Loucy (cell line): Measurements from ENCODE around the gene ASXL1.
"Not testable (repeated sequence)": the region's sequence is repeated elsewhere in the genome, so short reads cannot be mapped to it uniquely, and the experiment has no call there.

ENCODE experiments used
- H2AFZ ChIP-seq: fragments of 200-600 bp; sonication (generic); 2 replicates; pipeline ENCODE4 v1.6.0; 2016; ENCODE audit warnings: antibody characterized with exemption, mild to moderate bottlenecking, low read length, moderate library complexity
- H3F3A ChIP-seq: fragments of 200-600 bp; 2 replicates; pipeline ENCODE4 v1.6.0; 2016; ENCODE audit warnings: antibody characterized with exemption, low read depth, mild to moderate bottlenecking
- H3K27me3 ChIP-seq: fragments of 200-600 bp; sonication (generic); 2 replicates; pipeline ENCODE4 v1.6.1; 2014; ENCODE audit warnings: low read length, mild to moderate bottlenecking; ENCODE audit not compliant: insufficient read depth, poor library complexity, severe bottlenecking
- H3K36me3 ChIP-seq: fragments of 200-600 bp; sonication (generic); 2 replicates; pipeline ENCODE4 v1.6.1; 2016; ENCODE audit warnings: low read length; ENCODE audit not compliant: insufficient read depth
- H3K4me1 ChIP-seq: fragments of 200-600 bp; sonication (generic); 2 replicates; pipeline ENCODE4 v1.5.1; 2014; ENCODE audit warnings: low read length, mild to moderate bottlenecking; ENCODE audit not compliant: insufficient read depth, poor library complexity, severe bottlenecking
- H3K4me2 ChIP-seq: fragments of 200-600 bp; sonication (generic); 2 replicates; pipeline ENCODE4 v1.6.0; 2014; ENCODE audit warnings: antibody characterized with exemption, low read length, low read depth, mild to moderate bottlenecking; ENCODE audit not compliant: poor library complexity, severe bottlenecking
- H3K4me3 ChIP-seq: fragments of 200-600 bp; sonication (generic); 2 replicates; pipeline ENCODE4 v1.5.1; 2014; ENCODE audit warnings: low read length, mild to moderate bottlenecking, mixed read lengths; ENCODE audit not compliant: poor library complexity, severe bottlenecking
- H3K79me2 ChIP-seq: fragments of 200-600 bp; sonication (generic); 2 replicates; pipeline ENCODE4 v1.6.1; 2014; ENCODE audit warnings: low read length; ENCODE audit not compliant: insufficient read depth
- H3K9ac ChIP-seq: fragments of 200-600 bp; sonication (generic); 2 replicates; pipeline ENCODE4 v1.6.0; 2014; ENCODE audit warnings: mild to moderate bottlenecking, low read depth, low read length, moderate library complexity; ENCODE audit not compliant: poor library complexity, severe bottlenecking
- H3K9me2 ChIP-seq: fragments of 200-600 bp; sonication (generic); replicated peaks from 2 replicates; pipeline ENCODE4 v1.6.1; 2016; ENCODE audit warnings: low read depth, low read length, mixed read lengths
- H3K9me3 ChIP-seq: fragments of 200-600 bp; sonication (generic); 2 replicates; pipeline ENCODE4 v1.6.1; 2014; ENCODE audit warnings: mild to moderate bottlenecking, antibody characterized with exemption, low read length, low read depth; ENCODE audit not compliant: insufficient read depth
- H4K20me1 ChIP-seq: fragments of 200-600 bp; sonication (generic); 2 replicates; pipeline ENCODE4 v1.6.0; 2014; ENCODE audit warnings: antibody characterized with exemption, low read length, mild to moderate bottlenecking; ENCODE audit not compliant: insufficient read depth, poor library complexity, severe bottlenecking
- EZH2phosphoT487 ChIP-seq: fragments of 200-600 bp; IDR thresholded peaks from 2 replicates; pipeline ENCODE4 v1.6.1; 2018; ENCODE audit warnings: antibody characterized with exemption, mild to moderate bottlenecking, moderate library complexity, borderline replicate concordance
- TF ChIP-seq, protein P1 (sequence below): fragments of 200-600 bp; sonication (generic); conservative IDR thresholded peaks from 2 replicates; pipeline ENCODE4 v1.5.1; 2014; ENCODE audit warnings: mild to moderate bottlenecking, antibody characterized with exemption, low read length

The ASXL1 gene

DNA sequence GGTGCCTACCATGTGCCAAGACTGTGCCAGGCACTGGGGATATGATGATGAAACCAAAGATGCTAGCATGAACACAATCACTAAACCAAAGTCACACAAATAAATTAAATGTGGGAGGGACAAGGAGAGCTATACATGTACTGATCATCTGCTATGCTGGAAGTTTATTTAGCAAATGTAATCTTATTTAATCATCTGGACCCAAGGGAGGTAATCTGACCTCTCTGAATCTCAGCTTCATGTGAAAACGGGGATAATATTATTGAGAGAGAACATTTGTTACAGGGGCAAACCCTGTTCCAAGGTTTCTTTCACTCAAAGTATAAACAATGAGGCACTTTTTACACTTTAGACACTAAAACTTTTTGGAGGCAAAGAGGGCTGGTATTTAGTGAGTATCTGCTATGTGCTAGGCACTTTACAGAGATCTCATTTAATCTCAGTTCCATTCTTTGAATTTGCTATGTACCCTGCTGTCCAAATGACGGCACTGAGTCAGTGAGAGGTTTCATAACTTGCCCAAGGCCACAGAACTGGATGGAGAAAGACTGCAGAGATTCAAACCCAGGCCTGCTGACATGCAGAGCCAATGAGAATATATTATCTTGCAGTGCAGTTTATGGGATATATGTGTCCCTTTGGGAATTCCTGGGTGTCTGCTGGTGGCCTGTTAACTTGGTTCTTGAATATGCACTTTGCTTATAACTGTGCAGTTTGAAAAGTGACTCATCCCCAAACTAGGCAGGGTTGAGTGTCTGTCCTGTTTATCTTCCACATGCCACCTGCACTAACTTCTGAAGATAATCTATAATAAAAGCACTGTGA lies 3.3 kb upstream of the ASXL1 start:
- no peaks in the 10 kb centered on the region for H3K9me2 ChIP-seq
- H3K36me3 ChIP-seq, result no peaks in the 10 kb centered on the region
- peaks cover 8% of the 10 kb centered on the region for H4K20me1 ChIP-seq
- no peak overlapping the region for H2AFZ ChIP-seq
- no peaks in the 10 kb centered on the region for H3F3A ChIP-seq
- H3K4me3 ChIP-seq, result no peak overlapping the region
- no peak overlapping the region for H3K9ac ChIP-seq
- TF ChIP-seq EZH2phosphoT487, result no peak
- TF ChIP-seq, protein P1, sequence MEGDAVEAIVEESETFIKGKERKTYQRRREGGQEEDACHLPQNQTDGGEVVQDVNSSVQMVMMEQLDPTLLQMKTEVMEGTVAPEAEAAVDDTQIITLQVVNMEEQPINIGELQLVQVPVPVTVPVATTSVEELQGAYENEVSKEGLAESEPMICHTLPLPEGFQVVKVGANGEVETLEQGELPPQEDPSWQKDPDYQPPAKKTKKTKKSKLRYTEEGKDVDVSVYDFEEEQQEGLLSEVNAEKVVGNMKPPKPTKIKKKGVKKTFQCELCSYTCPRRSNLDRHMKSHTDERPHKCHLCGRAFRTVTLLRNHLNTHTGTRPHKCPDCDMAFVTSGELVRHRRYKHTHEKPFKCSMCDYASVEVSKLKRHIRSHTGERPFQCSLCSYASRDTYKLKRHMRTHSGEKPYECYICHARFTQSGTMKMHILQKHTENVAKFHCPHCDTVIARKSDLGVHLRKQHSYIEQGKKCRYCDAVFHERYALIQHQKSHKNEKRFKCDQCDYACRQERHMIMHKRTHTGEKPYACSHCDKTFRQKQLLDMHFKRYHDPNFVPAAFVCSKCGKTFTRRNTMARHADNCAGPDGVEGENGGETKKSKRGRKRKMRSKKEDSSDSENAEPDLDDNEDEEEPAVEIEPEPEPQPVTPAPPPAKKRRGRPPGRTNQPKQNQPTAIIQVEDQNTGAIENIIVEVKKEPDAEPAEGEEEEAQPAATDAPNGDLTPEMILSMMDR, result no peak
- H3K79me2 ChIP-seq, result peaks cover 21% of the 10 kb centered on the region
- no peaks in the 10 kb centered on the region for H3K27me3 ChIP-seq
- peaks cover 8% of the 10 kb centered on the region for H3K4me1 ChIP-seq
- H3K4me2 ChIP-seq, result no peak overlapping the region
- no peaks in the 10 kb centered on the region for H3K9me3 ChIP-seq

DNA sequence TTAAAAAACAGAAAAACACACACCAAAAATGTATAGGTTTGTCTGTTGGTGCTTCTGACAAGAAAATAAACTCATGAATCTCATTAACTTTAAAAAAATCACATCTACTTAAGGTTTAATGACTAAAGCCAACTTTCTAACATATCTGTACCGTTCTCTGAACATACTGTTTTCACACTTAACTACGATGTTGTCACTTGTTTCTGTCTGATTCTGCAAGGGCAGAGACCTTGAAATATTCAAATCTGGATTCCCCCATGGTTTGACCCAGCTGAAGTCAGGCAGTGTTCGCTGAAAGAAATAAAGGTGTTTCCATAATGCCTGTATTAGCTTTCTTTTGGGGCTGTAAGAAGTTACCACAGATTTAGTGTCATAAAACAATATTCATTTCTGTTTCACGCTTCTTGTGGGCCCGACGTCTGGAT lies 2.7 kb upstream of the ASXL1 start:
- H3K79me2 ChIP-seq, result peaks cover 27% of the 10 kb centered on the region
- no peaks in the 10 kb centered on the region for H3K9me3 ChIP-seq
- no peak overlapping the region for H3K4me2 ChIP-seq
- H4K20me1 ChIP-seq, result peaks cover 14% of the 10 kb centered on the region
- peaks cover 11% of the 10 kb centered on the region for H3K4me1 ChIP-seq
- TF ChIP-seq, protein P1, result no peak
- no peak for TF ChIP-seq EZH2phosphoT487
- no peak overlapping the region for H3K9ac ChIP-seq
- H3K36me3 ChIP-seq, result no peaks in the 10 kb centered on the region
- H2AFZ ChIP-seq, result no peak overlapping the region
- H3K9me2 ChIP-seq, result no peaks in the 10 kb centered on the region
- H3K4me3 ChIP-seq, result no peak overlapping the region
- H3K27me3 ChIP-seq, result no peaks in the 10 kb centered on the region
- H3F3A ChIP-seq, result no peaks in the 10 kb centered on the region

DNA sequence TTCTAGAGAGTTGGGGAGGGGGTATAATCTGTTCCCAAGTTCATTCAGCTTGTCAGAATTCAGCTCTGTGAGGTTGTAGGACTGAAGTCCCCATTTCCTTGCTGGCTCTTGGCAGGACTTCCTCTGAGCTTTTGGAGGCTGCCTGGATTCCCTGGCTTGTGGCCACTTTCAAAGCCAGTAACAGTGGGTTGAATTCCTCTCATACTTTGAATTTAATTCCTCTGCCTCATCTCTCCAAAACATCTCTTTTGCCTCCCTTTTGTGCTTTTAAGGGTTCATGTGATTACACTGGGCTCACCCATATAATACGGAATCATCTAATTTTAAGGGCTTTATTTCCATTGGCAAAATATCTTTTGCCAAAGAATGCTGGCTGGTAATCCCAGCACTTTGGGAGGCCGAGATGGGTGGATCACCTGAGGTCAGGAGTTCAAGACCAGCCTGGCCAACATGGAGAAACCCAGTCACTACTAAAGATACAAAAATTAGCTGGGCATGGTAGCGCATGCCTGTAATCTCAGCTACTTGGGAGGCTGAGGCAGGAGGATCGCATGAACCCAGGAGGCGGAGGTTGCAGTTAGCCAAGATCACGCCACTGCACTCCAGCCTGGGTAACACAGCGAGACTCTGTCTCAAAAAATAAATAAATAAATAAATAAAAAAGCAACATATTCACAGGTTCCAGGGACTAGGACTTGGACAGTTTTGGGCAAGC lies 2.1 kb upstream of the ASXL1 start:
- not testable (repeated sequence) for H3F3A ChIP-seq

More for the DNA sequence above, 2.1 kb upstream of the ASXL1 start:
- Histone ChIP-seq H3K4me1 (peaks cover 17% of the 10 kb centered on the region), H3K79me2 (peaks cover 34% of the 10 kb centered on the region), H4K20me1 (peaks cover 20% of the 10 kb centered on the region)
- not testable (repeated sequence) for H3K9ac ChIP-seq, H2AFZ ChIP-seq, H3K9me3 ChIP-seq, H3K9me2 ChIP-seq, H3K4me2 ChIP-seq, H3K4me3 ChIP-seq, H3K36me3 ChIP-seq, H3K27me3 ChIP-seq
